Measurements from ENCODE around the gene PLXNA4. TPM values are rescaled to one million over a fixed set of nuclear protein-coding genes. Genes with fewer than 3 reads are reported as not detected.

PLXNA4 gene
- total RNA-seq, 1 donor from 2014 or later = 0.38 TPM

- H3K27me3 Mint-ChIP-seq = peaks cover 6% of the 10 kb centered on the region
- H3K36me3 Mint-ChIP-seq (ENCODE audit: insufficient read depth) = no peaks in the 10 kb centered on the region
- H3K4me3 Mint-ChIP-seq (ENCODE audit: low read depth) = no peak overlapping the region
- no peak for DNase-seq (ENCODE audit: low spot score, unreplicated experiment)
- H3K9me3 Mint-ChIP-seq (ENCODE audit: low read depth) = peaks cover 9% of the 10 kb centered on the region
- H3K4me1 Mint-ChIP-seq (ENCODE audit: low read depth) = no peaks in the 10 kb centered on the region
- H3K27ac Mint-ChIP-seq = no peak overlapping the region
- TF ChIP-seq CTCF (IDR thresholded peaks at IDR 0.05; ENCODE audit: unreplicated experiment) = no peak
Measured at GRCh38 chr7:132187869-132188789, 388.1 kb downstream of the PLXNA4 start.

GRCh38 chr7:132187391-132187790 is 388.9 kb downstream of the PLXNA4 start:
- H3K27me3 Mint-ChIP-seq = peaks cover 6% of the 10 kb centered on the region
- DNase-seq (ENCODE audit: low spot score, unreplicated experiment) = no peak
- H3K4me1 Mint-ChIP-seq (ENCODE audit: low read depth) = no peaks in the 10 kb centered on the region
- no peak overlapping the region for H3K4me3 Mint-ChIP-seq (ENCODE audit: low read depth)
- TF ChIP-seq CTCF (IDR thresholded peaks at IDR 0.05; ENCODE audit: unreplicated experiment) = no peak
- H3K36me3 Mint-ChIP-seq (ENCODE audit: insufficient read depth) = no peaks in the 10 kb centered on the region
- H3K27ac Mint-ChIP-seq = no peak overlapping the region
- peaks cover 9% of the 10 kb centered on the region for H3K9me3 Mint-ChIP-seq (ENCODE audit: low read depth)

- Mint-ChIP-seq H3K27me3 (no peaks in the 10 kb centered on the region), H3K36me3 (ENCODE audit: insufficient read depth) (no peaks in the 10 kb centered on the region), H3K4me1 (ENCODE audit: low read depth) (no peaks in the 10 kb centered on the region), H3K4me3 (ENCODE audit: low read depth) (no peak overlapping the region), H3K27ac (no peak overlapping the region), H3K9me3 (ENCODE audit: low read depth) (peaks cover 9% of the 10 kb centered on the region)
- DNase-seq (ENCODE audit: low spot score, unreplicated experiment) = no peak
- TF ChIP-seq CTCF (IDR thresholded peaks at IDR 0.05; ENCODE audit: unreplicated experiment) = no peak
Measured at GRCh38 chr7:132185150-132185549, 391.1 kb downstream of the PLXNA4 start.

GRCh38 chr7:132183781-132184380 is 392.4 kb downstream of the PLXNA4 start:
- Mint-ChIP-seq H3K9me3 (ENCODE audit: low read depth) (peaks cover 9% of the 10 kb centered on the region), H3K27ac (no peak overlapping the region), H3K4me3 (ENCODE audit: low read depth) (no peak overlapping the region), H3K27me3 (no peaks in the 10 kb centered on the region), H3K36me3 (ENCODE audit: insufficient read depth) (no peaks in the 10 kb centered on the region), H3K4me1 (ENCODE audit: low read depth) (no peaks in the 10 kb centered on the region)
- no peak for DNase-seq (ENCODE audit: low spot score, unreplicated experiment)
- no peak for TF ChIP-seq CTCF (IDR thresholded peaks at IDR 0.05; ENCODE audit: unreplicated experiment)

GRCh38 chr7:132182992-132183391 is 393.3 kb downstream of the PLXNA4 start:
- Mint-ChIP-seq H3K27me3 (no peaks in the 10 kb centered on the region), H3K27ac (no peak overlapping the region), H3K4me3 (ENCODE audit: low read depth) (no peak overlapping the region), H3K9me3 (ENCODE audit: low read depth) (peaks cover 9% of the 10 kb centered on the region), H3K4me1 (ENCODE audit: low read depth) (no peaks in the 10 kb centered on the region), H3K36me3 (ENCODE audit: insufficient read depth) (no peaks in the 10 kb centered on the region)
- DNase-seq (ENCODE audit: low spot score, unreplicated experiment) = no peak
- TF ChIP-seq CTCF (IDR thresholded peaks at IDR 0.05; ENCODE audit: unreplicated experiment) = no peak

All from progenitor cell of endocrine pancreas (in vitro differentiated cells).